Peyer's patch (tissue), 4 donors: Measurements from ENCODE around the gene KCNJ10. TPM values are rescaled to one million over a fixed set of nuclear protein-coding genes. Genes with fewer than 3 reads are reported as not detected.
"Not testable (repeated sequence)": the region's sequence is repeated elsewhere in the genome, so short reads cannot be mapped to it uniquely, and the experiment has no call there.

Experiments used
- DNase-seq, 3 donors: peaks; one replicate each; pipeline ENCODE4 v3.0.0-alpha.2; 2017 to 2019
- H3K27ac ChIP-seq, 4 donors: fragments of 200-600 bp; sonication (generic); one replicate each; pipeline ENCODE4 v1.5.1; 2016 to 2019
- H3K27me3 ChIP-seq, 2 donors: fragments of 200-600 bp; sonication (generic); one replicate each; pipeline ENCODE4 v1.5.1; 2019
- H3K36me3 ChIP-seq, 3 donors: fragments of 200-600 bp; sonication (generic); one replicate each; pipeline ENCODE4 v1.5.1; 2016 to 2019
- H3K4me1 ChIP-seq, 4 donors: fragments of 200-600 bp; sonication (generic); one replicate each; pipeline ENCODE4 v1.5.1; 2016 to 2019
- H3K4me3 ChIP-seq, 4 donors: fragments of 200-600 bp; sonication (generic); 1 replicate in 3 of 4; 2 replicates in 1 of 4; pipeline ENCODE4 v1.5.1; 2016 to 2019; ENCODE audit warnings: mild to moderate bottlenecking in 1 of 4
- H3K9me3 ChIP-seq, 4 donors: fragments of 200-600 bp; sonication (generic); one replicate each; pipeline ENCODE4 v1.5.1; 2016 to 2019; ENCODE audit warnings: mild to moderate bottlenecking in 1 of 4
- CTCF ChIP-seq, 6 experiments: fragments of 450-650 bp in 4 of 6; fragments of 200-600 bp in 2 of 6; sonication (generic) in 1 of 6; IDR thresholded peaks; one replicate each; pipeline ENCODE4 v1.5.1; 2017 to 2019; ENCODE audit warnings: antibody characterized with exemption in 6 of 6, mild to moderate bottlenecking in 3 of 6, moderate library complexity in 1 of 6
- POLR2A ChIP-seq, 2 donors: fragments of 450-650 bp; IDR thresholded peaks; one replicate each; pipeline ENCODE4 v1.5.1; 2017; ENCODE audit warnings: antibody characterized with exemption in 2 of 2, mild to moderate bottlenecking in 2 of 2, moderate library complexity in 2 of 2
- total RNA-seq, 4 donors: library from RNA; depleted of rRNA; stranded (reverse); fragments of >200 nt; gene quantifications; one replicate each; pipeline ENCODE4 v1.1.0, GENCODE V29; 2016

The KCNJ10 gene
- total RNA-seq, 4 donors from 2014 or later, result not detected

DNA sequence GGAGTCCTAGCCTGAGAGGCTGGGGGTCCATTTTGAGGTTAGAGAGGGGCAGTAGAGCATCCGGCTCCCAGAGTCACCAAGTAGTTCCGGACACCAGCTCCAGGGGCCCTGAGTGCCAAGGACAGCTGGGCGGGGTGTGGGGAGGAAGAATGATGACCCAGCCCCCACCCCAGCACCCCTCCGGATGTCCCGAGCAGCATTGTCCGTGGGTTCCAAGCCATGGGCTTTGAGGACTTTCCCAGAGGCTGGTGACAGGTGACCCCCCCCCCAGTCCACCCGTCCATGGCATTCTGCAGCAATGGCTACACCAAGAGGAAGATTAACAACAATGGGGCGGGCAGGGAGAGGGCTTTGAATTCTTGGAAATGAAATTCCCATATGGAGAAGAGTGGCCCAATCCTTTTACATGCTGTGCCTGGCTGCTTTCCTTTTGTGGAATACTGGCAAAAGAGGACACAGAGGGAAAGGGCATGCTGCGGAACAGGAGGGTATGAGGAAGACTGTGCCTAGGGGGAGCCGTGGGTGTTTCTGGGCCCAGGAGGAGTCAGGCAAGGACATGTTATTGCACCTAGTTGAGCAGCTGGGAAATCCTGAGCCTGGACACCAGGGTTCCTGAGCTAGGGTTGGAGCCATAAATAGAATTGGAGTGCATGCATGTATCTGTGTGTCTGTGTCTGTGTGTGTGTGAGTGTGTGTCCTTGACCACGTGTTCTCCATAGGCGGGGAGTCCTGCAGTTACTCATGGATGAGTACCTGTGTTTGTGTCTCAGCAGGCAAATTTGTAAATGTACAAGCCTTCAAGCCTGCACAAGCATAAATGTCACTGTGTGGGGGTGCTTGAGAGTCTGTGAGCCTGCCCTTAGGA lies 46.6 kb upstream of the KCNJ10 start:
- no peak for TF ChIP-seq POLR2A (IDR thresholded peaks at IDR 0.05)
- TF ChIP-seq CTCF (IDR thresholded peaks at IDR 0.05), result no peak
- H3K4me1 ChIP-seq, result no peaks in the 10 kb centered on the region
- no peaks in the 10 kb centered on the region for H3K36me3 ChIP-seq
- H3K4me3 ChIP-seq, result peak overlapping the region in 1 of 4 donors; percentile 36
- no peaks in the 10 kb centered on the region for H3K9me3 ChIP-seq
- no peak for DNase-seq
- no peaks in the 10 kb centered on the region for H3K27me3 ChIP-seq
- H3K27ac ChIP-seq, result peak overlapping the region in 2 of 4 donors; percentile 43 to 51

DNA sequence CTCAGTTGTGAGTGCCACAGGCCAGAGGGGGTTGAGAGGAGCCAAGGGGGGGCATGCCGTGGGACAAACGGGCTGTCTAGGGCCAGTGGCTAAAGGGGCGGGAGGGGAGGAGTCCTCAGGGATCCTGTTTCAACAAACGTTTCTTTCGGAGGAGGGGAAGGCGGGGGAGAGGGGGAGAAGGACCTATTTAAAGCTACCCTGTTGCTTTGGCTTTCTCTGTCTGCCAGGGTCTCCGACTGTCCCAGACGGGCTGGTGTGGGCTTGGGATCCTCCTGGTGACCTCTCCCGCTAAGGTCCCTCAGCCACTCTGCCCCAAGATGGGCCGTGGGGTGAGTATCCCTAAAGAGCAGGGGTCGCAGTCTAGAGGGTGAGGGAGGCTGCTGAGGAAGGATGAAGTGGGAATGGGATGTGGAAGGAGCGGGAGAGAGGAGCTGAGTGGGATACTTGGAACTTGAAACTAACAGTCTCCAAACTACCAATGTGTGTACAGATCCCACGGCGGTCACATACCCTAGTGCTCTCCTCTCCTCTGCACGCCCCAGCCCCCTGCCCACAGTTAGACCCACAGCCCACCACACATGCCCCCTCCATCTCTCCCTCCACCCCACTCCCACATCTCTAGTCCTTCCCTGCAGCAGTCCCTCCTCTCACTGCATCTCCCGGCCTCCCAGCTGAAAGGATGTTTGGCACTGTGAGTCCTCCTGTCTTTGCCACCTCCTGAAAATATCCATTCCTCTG lies 45.8 kb upstream of the KCNJ10 start, which contains the start of gene ATP1A2:
Gene ATP1A2, plus strand, starts transcription at position 215 of the 738 bp plus-strand sequence. Its CDS starts 103 bp downstream, at position 318.
- H3K9me3 ChIP-seq, result no peaks in the 10 kb centered on the region
- H3K4me3 ChIP-seq, result peak within 1 kb of the TSS in 1 of 4 donors; percentile 36
- H3K27ac ChIP-seq, result peak within 1 kb of the TSS in 2 of 4 donors; percentile 43 to 51
- no peak for TF ChIP-seq POLR2A (IDR thresholded peaks at IDR 0.05)
- H3K36me3 ChIP-seq, result no peaks in the 10 kb centered on the region
- H3K4me1 ChIP-seq, result no peaks in the 10 kb centered on the region
- DNase-seq, result no peak
- H3K27me3 ChIP-seq, result no peaks in the 10 kb centered on the region

DNA sequence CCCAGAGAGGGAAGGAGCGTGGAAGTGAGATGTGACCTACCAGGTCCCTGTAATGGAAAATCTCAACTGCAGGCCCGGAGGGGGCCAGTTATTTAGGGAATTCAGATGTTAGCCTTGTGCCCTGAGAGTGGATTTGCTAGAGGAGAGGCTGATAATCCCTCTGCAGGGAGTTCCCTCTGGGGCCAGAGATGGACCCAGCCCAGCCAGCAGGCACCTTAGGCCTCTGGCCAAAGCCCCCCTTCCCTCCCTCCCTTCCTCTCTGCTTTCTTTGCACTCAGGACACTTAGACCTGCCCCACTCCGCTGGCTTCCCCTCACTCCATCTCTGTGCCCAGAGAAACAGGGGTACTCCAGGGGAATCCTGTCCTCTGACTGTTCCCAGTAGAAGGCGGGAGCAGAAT lies 44.1 kb upstream of the KCNJ10 start:
- Histone ChIP-seq H3K4me1 (no peaks in the 10 kb centered on the region), H3K27me3 (no peaks in the 10 kb centered on the region), H3K27ac (peak overlapping the region in 1 of 4 donors; percentile 26), H3K4me3 (no peak overlapping the region), H3K9me3 (no peaks in the 10 kb centered on the region), H3K36me3 (no peaks in the 10 kb centered on the region)
- no peak for DNase-seq
- TF ChIP-seq CTCF (IDR thresholded peaks at IDR 0.05) (no peak), POLR2A (IDR thresholded peaks at IDR 0.05) (no peak)

GRCh38 chr1:160113407-160113806 lies 43.4 kb upstream of the KCNJ10 start:
- Histone ChIP-seq H3K36me3 (no peaks in the 10 kb centered on the region), H3K27ac (no peak overlapping the region), H3K4me1 (no peaks in the 10 kb centered on the region), H3K4me3 (no peak overlapping the region), H3K27me3 (no peaks in the 10 kb centered on the region), H3K9me3 (no peaks in the 10 kb centered on the region)
- no peak for DNase-seq
- TF ChIP-seq POLR2A (IDR thresholded peaks at IDR 0.05) (no peak), CTCF (IDR thresholded peaks at IDR 0.05) (no peak)

DNA sequence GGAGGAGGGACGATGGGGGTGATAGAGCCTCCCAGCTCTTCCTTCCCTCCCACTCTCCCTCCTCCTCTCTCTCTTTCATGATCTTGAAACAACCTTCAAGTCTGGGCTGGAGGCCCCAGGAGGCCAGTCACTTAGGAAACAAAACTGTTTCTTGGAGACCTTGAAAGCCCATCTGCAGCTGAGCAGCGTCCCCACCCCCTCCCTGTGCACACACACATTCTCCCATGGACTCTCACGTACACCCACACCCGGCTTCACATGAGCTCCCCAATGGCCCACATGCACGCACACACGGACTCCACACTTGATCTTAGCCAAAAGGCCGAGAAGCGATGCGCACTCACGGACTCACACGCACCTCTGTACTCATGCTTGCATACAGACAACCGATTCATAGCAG lies 42.4 kb upstream of the KCNJ10 start:
- TF ChIP-seq CTCF (IDR thresholded peaks at IDR 0.05), result no peak
- no peak for TF ChIP-seq POLR2A (IDR thresholded peaks at IDR 0.05)
- H3K9me3 ChIP-seq, result no peaks in the 10 kb centered on the region
- no peaks in the 10 kb centered on the region for H3K27me3 ChIP-seq
- H3K36me3 ChIP-seq, result no peaks in the 10 kb centered on the region
- H3K4me3 ChIP-seq, result no peak overlapping the region
- no peak overlapping the region for H3K27ac ChIP-seq
- H3K4me1 ChIP-seq, result no peaks in the 10 kb centered on the region
- DNase-seq, result no peak

DNA sequence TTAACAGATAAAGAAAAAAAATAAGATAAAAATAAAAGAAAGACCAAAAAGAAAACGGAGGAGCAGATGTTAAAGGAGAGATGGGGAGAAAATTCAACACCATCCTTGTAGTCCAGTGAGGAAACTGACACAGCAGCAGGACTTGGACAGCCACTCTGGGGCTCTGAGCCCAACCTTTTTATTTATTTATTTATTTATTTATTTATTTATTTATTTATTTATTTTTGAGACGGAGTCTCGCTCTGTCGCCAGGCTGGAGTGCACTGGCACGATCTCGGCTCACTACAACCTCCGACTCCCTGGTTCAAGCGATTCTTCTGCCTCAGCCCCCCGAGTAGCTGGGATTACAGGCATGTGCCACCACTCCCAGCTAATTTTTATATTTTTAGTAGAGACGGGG lies 41.5 kb upstream of the KCNJ10 start:
- not testable (repeated sequence) for DNase-seq, H3K4me3 ChIP-seq, H3K27me3 ChIP-seq, H3K9me3 ChIP-seq, H3K36me3 ChIP-seq, H3K4me1 ChIP-seq, H3K27ac ChIP-seq
